NCI-H2196 (cell line): ENCODE data around the gene ADCY2.

Experiments
- DNase-seq: peaks from one replicate; lab custom pipeline; 2025; ENCODE audit not compliant: unreplicated experiment; lab: John Stamatoyannopoulos, UW

The ADCY2 gene

DNA sequence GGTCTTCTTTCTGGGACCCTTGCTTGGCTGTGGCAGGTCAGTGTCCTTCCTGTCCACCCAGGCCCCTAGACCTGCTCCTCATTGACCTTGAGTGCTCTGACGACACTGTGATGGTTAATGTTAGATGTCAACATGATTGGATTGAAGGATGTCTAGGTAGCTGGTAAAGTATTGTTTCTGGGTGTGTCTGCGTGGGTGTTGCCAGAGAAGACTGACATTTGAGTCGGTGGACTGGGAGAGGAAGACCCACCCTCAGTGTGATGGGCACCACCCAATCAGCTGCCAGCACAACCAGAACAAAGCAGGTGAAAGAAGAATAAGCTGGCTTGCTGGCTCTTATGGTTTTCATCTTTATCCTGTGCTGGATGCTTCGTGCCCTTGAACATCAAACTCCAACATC is 380.5 kb downstream of the ADCY2 start:
- no peak for DNase-seq

DNA sequence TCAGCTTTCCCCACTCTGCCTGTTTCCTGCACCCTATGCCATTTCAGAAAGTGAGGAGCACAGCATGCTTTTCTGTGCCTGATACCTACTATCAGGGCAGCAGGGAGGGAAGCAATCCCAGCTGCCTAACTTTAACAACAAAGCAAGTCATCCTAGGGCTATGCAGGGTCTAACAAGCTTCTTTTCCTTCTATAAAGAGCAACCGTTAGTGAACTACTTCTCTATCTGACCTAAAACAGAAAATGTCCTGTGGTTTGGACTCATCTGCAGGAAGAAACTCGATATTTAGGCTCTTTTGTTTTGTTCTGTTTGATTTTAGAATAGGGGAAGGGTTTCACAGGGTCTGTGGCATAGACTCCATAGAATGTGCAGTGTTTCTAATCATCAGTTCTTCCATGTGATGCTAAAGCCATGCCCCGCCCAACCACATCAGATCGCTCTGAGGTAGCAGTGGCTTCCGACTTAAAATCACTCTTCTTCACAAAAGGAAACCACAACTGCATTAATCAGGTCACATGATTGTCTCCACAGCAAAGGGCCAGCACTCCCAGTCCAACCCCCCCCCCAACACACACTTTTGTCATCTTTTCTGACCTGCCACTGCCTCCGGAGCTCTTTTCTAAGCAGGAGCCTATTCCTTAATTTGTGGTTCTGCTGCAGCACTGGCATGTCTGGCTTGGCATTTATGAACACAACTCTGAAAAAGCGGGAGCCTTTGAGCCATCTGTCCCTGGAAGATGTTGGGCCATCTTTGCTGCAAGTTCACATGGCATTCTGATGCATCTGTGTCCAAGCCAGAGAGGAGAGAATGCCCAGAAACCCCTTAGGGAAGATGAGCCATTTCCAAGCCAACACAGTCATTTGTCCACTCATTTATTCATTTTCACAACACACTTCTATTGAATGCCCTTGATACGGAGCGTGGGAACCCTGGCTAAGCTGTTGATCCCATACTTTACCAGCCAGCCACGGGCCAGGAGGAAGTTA is 383.4 kb downstream of the ADCY2 start:
- no peak for DNase-seq

GRCh38 chr5:7781899-7782298 is 386.0 kb downstream of the ADCY2 start:
- DNase-seq = no peak

GRCh38 chr5:7784683-7785380 is 388.9 kb downstream of the ADCY2 start:
- DNase-seq = no peak

DNA sequence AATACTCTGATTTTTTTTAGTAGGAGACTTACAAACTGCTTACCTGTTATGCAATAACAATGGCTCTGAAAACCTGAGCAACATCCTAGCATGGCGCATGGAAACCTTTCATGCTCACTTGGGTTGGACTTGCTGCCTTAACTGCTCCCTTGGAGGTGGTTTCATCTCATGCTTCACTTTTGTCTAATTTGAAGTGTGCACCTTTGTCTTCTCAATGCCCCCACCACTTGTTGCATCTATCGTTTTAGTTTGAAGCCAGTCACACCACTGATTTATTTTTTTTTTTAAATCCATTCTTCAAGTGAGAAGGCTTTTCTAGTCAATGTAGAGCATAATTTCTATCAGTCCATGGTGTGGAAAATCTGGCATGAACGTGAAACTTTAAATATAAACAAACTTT is 391.8 kb downstream of the ADCY2 start:
- no peak for DNase-seq

- DNase-seq = no peak
Observed at GRCh38 chr5:7789567-7789966, 393.6 kb downstream of the ADCY2 start.

GRCh38 chr5:7793895-7794294 is 398.0 kb downstream of the ADCY2 start:
- DNase-seq = no peak

DNA sequence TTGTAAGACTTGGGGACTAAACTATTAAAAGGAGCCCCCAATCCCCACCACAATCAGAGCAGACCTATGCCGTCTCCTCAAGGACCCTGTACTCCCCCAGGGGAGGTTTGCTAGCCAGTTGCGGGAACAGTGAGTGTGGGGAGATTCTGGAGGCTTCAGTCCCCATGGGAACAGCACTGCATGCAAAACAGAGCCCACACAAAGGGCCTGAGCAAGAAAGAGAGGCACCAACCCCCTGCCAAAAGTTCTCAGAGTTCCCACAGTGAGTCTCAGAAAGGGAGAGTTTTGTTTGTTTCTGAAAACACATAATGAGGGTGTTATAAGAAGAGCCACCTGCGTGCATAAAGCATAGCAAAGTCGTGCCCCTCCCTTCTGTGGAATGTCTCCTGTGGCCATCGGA is 398.4 kb downstream of the ADCY2 start:
- DNase-seq = no peak

- no peak for DNase-seq
Observed at GRCh38 chr5:7794823-7795222, 398.9 kb downstream of the ADCY2 start.

DNA sequence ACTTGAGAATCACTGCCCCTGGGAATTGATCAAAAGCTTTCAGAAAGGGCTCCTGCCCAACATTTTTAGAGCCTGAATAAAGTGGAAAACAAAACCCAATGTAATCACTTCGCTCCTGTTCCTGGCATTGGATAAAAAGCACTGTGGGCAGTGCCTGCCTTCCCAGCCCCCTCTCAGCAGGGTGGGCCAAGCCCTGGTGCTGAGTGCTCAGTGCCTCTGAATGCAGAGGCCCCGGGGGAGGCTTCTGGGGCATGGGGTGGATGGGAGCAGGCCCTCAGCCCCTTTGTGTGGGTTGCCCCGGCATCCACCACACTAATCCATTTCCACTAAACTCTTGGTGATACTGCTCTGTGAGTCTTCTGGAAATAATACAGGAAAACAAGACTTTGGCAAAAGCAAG is 399.4 kb downstream of the ADCY2 start:
- DNase-seq = no peak

DNA sequence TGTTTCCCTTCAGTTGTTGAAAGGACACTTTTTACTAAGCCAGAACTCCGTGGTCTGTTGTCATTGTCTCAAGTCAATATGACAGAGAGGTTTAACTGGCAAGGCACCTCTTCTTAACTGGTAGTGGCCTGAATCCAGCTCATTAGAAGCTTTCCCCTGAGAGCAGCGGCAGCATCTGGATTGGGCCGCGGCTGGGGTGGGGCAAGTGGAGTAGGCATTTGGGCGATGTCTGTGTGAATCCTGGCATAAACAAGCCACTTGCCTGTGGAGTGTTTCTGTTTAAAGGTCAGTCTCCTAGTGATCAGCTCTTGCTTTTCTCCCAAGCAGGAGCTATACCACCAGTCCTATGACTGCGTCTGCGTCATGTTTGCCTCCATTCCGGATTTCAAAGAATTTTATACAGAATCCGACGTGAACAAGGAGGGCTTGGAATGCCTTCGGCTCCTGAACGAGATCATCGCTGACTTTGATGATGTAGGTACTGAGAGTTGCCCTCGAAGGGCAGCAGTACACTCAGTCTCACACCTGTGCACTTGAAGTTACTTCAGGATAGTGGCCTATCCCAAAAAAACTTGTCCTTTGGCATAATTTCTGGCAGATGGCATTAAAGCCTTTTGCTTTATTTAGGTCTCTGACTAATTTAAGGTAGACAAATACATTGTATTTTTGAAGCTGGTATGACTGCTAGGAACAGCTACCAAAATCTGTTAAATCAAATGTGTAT is 406.1 kb downstream of the ADCY2 start:
- DNase-seq = no peak

GRCh38 chr5:7802855-7803254 is 406.9 kb downstream of the ADCY2 start:
- no peak for DNase-seq

DNA sequence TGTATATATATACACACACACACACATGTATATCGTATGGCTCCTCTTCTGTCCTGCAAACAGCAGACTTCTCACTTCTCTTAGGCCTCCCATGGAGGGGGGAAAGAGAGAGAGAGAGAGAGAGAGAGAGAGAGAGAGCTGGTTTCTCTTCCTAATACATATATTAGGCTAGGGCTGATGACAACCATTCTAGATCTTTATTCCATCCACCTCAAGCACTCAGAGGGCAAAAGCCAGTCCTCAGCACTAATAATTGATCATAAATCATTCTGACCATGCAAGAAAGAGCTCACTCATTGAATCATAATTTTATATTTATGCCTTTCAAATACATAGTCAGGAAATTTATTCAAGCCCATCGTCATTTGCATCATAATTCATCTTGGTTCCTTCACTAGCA is 408.0 kb downstream of the ADCY2 start:
- DNase-seq = no peak

DNA sequence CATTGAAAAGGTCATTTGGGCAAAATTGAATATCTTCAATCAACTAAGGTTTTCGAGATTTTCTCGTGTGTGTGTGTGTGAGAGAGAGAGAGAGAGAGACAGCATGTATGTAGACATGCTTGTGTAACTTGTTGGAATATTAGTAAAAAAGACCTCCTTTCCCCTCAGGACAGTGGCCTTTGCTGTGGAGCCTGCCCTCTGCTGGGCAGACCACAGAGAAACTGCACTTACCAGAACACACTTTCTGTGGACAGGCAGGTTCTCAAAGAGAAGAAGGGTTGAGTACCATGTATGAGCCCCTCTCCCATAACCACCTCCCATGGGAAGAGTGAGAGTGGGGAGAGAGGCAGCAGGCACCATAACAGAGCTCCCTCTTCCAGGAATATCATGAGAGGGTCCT is 409.4 kb downstream of the ADCY2 start:
- DNase-seq = no peak

DNA sequence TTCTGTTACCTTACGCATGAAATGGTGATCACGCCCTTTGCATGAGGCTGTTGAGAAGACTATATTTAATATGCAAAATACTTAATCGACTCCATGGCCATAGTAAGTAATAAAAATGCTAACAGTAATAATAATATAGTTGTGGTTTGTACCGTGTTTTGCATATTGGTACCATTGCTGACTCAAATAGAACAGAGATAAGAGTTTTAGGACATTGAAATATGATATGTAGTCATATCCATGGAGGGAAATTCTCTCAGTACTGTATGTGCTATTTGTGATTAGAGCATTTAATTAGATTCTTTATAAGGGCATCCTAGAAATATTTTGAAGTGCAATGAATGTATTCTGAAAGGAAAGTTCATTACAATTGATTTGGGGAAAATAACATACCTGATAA is 413.1 kb downstream of the ADCY2 start:
- no peak for DNase-seq

GRCh38 chr5:7811715-7812114 is 415.8 kb downstream of the ADCY2 start:
- DNase-seq = no peak

DNA sequence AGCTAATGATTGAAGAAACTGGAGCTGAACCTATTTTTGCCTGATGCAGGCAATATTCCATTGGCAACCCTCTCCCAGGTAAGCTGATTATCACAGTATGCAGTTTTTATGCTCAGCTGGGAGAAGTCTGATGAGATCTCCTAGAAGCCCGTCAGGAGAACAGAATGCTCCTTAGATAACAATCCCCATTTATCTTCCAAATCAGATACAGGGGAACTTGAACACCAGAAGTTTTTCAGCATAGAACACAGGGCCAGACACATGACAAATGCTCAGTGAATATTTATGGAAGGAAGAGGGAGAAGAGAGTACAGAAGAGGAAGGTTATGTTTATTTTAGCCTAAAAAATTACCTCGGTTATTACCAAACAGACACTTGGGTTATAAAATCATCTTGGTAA is 417.1 kb downstream of the ADCY2 start:
- no peak for DNase-seq

- DNase-seq = no peak
Observed at GRCh38 chr5:7813576-7813975, 417.6 kb downstream of the ADCY2 start.

DNA sequence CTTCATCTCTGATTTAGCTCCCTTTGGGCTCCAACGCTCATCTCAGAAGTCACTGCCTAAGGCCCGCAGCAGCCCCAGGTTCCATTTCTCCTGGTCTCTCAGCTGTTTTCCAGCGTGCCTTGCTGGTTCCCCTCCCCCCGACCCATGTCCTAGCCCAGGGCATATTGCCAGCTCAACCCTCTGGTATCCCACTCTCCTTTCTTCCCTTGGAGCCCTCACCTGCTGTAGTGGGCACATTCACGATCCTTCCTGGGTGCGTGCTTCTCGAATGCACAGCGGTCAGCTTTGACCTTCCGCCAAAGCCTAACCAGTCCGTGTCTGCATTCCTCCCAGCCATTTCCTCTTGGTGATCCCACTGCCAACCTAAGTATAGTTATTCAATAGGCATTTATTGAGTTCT is 418.9 kb downstream of the ADCY2 start:
- no peak for DNase-seq

- no peak for DNase-seq
Observed at GRCh38 chr5:7815892-7816534, 420.1 kb downstream of the ADCY2 start.

GRCh38 chr5:7816535-7816901 is 420.6 kb downstream of the ADCY2 start:
- DNase-seq = no peak
